Measurements from ENCODE around the gene POU2F2.
"Not testable (repeated sequence)": the region's sequence is repeated elsewhere in the genome, so short reads cannot be mapped to it uniquely, and the experiment has no call there.

POU2F2 gene

DNA sequence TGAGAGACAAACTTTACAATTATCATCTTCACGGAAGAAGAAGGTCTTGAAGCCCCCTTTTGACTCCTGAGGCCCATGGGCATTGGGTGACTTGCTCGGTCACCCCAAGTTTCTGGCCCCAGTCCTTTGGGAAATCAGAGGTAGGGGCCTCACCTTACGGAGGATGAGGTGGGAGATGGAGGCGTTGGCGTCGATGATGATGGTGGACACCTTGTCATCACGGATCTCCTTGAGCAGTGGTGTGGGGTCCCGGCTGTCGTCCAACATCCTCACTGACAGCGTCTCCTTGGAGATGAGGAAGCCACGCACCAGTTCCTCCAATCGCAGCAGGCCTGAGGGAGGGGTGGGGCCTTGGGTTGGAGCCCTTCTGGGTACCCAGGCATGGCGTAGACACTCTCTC lies 73.0 kb downstream of the POU2F2 start:
- DNase-seq (ENCODE audit: low spot score): no peak

DNA sequence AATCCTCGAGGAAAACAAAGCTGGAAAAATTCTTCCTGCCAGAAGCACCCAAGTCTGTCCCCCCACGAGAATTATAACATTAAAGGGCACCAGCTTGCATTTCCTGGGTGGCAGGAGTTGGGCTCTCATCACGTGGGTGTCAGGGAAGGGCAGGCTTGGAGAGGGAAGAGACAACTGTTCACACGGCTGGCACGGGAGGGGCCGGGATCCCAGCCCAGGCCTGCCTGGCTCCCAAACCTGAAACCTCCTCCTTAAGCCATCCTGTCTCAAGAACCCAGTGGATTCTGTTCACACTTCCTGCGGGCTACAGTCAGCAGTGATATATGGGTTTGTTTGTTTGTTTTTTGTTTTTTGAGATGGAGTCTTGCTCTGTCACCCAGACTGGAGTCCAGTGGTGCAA lies 74.4 kb downstream of the POU2F2 start:
- DNase-seq (ENCODE audit: low spot score): no peak

DNA sequence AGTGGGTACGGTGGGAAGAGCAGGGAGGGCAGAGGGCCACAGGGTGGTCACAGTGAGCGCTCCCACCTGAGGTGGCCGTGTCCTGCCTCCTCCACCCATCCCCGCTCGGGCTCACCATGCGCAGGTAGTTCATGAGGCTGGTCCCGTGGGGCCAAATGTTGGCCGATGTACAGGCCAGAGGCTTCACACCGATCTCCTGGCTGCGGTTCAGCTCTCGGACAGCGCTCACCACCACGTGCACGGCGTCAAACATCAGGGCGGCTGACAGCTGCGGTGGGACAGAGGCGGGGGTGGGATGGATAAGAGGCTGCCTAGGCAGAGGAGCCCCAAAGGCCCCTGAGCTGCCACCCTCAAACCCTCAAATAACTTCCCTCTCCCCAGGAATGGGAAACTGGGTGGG lies 78.0 kb downstream of the POU2F2 start:
- no peak for DNase-seq (ENCODE audit: low spot score)

DNA sequence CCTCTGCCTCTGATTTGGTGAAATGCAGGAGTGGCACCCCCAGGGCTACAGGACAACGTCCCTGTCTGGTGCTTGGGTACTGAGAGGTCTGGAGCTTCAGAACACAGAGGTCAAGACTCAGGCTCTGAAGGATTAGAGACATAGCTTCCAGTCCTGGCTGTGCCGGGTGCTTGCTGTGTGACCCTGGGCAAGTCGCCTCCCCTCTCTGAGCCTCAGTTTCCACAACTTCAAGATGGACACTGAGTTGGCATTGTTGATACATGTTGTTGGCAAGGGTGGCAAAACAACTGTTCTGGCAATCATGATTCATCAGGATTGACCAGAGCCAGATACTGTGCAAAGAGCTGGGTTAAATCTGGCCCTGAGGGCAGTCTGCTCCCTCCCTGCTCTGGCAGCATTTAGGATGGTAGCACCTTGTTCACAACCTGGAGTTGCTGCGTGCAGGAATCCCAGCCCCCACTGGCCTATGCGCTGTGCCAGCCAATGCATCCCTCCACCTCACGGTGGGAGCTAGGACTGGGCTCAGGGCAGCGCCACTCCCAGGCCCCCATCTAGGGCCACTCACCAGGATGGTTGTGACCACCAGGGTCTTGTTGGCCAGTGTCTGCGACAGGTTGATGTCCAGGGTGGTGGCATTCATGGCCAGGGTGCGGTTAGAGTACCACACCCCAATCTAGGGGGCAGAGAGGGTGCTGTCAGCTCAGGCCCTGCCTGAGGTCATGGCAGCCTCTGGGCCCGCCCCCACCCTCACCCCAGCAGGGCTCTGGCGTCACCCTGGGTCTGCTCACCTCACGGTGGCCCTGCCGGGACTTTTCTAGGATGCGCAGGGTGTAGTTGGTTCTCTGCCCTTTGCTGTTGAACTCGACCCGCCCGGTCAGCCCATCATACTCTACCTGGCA lies 79.0 kb downstream of the POU2F2 start:
- DNase-seq (ENCODE audit: low spot score): no peak

DNA sequence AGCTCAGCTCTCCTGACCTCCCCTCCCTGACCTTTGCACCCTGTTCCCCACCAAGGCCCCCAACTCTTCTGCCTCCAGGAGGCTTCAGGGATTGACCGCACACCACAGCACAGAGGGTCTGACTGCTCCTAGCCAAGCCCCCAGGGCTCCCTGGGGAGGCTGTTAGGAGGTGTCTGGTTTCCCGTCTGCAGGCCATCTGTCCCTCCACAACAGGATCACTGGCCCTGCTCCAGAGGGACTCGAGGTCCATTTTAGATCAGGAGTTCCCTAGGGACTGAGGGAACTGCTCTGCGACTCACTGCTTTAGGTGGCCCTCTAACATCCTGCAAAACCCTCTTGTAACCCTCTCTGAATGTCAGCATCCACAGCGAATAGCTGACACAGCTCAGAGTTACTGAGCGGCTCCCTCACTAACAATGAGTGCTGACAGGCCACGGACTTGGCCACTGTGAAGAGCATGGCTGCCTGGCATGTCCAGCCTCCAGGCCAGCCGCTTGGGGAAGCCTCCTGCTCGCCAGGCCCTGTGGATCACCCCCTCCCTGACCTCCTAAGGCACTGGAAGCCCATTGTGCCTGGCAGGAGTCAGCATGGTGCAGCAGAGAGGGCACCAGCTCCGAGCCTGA lies 79.9 kb downstream of the POU2F2 start:
- DNase-seq (ENCODE audit: low spot score): no peak

DNA sequence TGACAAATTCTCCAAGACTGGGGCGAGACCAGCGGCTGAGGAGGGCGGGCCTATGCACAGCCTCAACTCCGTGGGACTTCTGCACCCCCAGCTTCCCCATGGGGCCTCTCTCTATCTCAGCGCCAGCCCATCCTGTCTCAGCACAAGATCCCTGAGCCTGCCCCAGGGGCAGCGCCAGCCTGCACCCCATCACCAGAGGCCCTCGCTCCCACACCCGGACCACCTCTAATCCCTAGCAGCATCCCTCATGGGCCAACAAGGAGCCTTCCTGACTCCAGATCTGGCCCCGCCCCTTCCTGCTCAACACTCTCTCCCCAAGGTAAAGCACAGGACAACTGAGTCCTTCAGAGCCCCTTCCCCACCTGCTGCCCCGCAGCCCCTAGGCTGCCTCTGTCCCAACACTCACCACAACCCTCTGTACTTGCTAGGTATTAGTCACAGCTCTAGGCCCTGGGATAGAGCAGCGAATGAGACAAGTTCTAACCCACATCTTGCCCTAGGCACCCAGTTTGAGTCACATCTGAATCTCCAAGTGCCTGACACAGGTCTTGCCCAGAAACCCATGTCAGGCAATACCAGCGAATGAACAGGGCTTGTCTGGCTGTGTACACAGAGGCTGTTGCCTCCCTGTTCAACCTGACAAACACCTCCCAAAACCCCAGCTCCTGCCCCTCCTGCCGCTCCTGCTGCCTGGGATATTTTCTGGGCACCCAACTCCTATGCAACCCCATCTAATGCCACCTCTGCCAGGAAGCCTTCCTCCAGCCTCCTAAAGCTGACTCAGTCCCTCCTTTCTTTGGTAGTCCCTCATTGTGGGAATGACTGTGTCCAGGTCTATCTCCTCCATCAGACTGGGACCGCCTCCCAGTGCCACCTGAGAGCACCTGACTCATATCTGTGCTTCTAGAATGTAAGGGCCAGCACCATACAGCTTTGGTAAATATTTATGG lies 80.8 kb downstream of the POU2F2 start:
- DNase-seq (ENCODE audit: low spot score): no peak

DNA sequence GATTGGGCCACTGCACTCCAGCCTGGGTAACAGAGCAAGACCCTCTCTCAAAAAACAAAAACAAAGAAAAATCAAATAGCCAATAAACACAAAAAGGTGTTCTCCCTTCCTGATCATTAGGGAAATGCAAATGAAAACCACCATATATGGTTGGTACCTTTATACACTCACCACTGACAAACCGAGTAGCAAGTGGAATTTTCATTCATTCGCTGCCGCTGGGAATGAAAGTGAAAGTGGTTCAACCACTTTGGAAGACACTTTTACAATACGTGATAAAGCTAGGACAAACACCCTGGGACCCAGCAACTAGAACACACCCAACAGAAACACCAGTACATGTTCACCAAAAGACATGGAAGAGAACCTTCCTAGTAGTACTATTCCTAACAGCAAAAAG lies 83.3 kb downstream of the POU2F2 start:
- DNase-seq (ENCODE audit: low spot score): no peak

DNA sequence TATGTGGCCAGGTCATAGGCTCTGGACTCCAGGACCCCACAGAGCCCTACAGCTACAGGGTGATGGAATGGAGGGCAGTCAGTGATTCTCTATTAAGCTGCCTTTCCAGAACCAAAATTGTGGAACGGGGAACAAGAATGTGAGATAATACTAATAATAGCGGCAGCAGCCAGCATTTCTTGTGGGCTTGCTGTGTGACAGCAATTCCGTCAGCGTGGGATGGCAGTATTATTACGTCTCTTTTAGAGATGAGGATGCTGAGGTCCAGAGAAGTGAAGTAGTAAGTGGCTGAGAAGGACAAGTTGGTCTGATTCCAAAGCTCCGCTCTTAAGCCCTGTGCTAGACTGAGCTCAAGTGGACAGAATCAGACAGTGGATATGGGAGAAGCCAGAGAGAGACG lies 86.7 kb downstream of the POU2F2 start:
- DNase-seq (ENCODE audit: low spot score): no peak

DNA sequence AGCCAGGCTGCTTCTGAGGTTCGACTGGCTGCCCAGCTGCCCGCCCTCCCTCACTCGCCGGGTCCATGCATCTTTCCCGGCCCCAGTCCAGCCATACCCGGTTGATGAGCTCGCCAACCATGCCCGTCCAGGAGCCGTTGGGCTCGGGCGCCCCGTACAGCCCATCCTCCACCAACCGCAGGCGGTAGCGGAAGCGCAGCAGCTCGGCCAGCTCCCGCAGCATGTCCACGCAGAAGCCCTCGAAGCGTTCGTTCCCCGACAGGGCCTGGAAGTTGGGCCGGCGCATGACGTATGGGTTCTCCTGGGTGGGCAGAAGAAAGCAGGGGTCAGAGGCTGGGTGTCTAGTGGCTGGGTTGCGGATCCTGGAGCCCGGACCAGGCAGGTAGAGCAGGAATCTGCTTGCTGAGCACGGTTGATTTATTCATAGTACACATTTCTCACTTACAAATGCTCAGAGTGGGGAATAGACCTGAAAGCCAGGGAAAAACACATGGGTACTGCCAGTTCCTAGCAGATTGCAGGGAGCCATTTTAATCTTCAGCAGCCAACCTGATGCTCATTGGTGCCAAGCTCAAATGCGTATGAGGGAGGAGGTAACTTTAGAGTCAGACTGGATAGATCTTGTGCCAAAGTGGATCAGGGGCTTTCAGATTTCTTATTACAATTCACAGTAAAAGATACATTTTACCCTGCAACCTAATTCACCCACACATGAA lies 89.6 kb downstream of the POU2F2 start:
- DNase-seq (ENCODE audit: low spot score): no peak

DNA sequence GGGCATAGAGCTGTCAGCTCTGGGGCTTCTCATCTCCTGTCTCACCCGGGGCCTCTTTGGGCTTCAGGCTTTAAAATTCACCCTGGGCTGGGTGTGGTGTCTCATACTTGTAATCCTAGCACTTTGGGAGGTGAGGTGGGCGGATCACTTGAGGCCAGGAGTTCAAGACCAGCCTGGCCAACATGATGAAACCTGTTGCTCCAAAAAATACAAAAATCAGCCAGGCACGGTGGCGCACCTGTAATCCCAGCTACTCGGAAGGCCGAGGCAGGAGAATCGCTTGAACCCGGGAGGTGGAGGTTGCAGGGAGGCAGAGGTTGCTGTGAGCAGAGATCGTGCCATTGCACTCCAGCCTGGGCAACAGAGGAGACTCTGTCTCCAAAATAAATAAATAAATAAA lies 91.8 kb downstream of the POU2F2 start:
- DNase-seq (ENCODE audit: low spot score): not testable (repeated sequence)

DNA sequence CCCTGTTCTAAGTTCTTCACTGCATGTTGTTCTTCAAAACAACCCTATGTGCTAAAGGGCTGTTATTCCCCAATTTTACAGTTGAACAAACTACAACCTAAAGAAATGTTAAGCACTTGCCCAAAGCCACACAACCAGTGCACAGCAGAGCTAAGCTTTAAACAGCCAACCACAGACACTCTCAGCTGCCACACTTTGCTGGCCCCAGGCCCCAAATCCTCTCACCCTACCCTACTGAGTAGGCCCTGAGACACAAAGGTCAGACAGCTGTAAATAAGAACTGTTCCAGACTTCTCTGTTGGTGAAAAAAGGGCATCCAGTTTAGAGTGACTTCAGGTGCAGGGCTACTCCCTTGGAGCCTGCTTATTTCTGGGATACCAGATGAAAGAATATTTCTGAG lies 92.2 kb downstream of the POU2F2 start:
- DNase-seq (ENCODE audit: low spot score): no peak

DNA sequence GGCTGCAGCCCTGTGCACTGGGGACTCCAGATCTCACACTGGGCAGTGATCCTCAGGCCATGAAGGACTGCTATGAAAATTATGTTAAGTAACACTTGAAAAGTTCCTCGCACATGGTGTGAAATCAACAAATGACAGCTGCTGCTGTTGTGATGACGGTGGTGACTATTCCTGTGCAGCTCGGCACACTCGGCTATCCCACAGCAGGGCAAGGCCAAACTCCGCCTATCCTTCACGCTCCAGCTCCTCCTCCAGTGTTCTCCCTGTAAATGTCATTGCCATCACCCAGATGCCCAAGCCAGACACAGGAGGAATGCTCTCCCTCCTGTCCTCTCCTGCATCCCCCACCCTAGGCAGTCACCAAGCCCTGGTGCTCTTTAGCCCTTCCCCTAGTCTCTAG lies 93.6 kb downstream of the POU2F2 start:
- DNase-seq (ENCODE audit: low spot score): no peak

DNA sequence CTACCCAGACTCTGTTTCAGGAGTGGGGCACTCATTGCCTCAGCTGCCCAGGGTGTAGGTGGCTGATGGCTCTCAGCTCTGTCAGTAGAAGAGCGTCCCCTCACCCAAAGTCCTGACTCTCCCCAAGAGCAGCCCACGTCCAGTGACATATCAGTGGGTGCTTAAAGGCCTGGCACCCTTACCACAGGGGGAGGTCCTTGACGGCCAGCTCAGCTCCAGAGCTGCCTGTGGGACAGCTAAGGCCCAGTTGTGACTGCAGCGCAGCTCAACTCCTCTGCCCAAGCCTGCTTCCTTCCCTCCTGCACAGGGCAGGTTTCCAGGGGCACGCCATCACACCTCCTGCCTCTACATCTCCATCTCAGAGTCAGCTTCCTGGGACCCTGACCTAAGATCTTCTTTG lies 94.6 kb downstream of the POU2F2 start:
- no peak for DNase-seq (ENCODE audit: low spot score)
